Ovary (tissue), 3 donors: ENCODE data around the gene TMEM88.

Experiments used
- EP300 ChIP-seq: sonication (generic); formaldehyde crosslinking; IDR thresholded peaks from one replicate; pipeline ENCODE4 v1.6.1; 2017; ENCODE audit warnings: antibody characterized with exemption
- TF ChIP-seq, protein P1 (sequence below), 3 donors: fragments of 450-650 bp in 2 of 3; fragments of 200-600 bp in 1 of 3; IDR thresholded peaks; one replicate each; pipeline versions ENCODE4 v1.5.1 to v1.8.0; 2016 to 2022; ENCODE audit warnings: antibody characterized with exemption in 3 of 3, mild to moderate bottlenecking in 1 of 3
- donor health status: DM: no; HTN: no; CAD: no.

GRCh38 chr17:7839876-7840261, 15.0 kb upstream of the TMEM88 start:
- TF ChIP-seq, protein P1, sequence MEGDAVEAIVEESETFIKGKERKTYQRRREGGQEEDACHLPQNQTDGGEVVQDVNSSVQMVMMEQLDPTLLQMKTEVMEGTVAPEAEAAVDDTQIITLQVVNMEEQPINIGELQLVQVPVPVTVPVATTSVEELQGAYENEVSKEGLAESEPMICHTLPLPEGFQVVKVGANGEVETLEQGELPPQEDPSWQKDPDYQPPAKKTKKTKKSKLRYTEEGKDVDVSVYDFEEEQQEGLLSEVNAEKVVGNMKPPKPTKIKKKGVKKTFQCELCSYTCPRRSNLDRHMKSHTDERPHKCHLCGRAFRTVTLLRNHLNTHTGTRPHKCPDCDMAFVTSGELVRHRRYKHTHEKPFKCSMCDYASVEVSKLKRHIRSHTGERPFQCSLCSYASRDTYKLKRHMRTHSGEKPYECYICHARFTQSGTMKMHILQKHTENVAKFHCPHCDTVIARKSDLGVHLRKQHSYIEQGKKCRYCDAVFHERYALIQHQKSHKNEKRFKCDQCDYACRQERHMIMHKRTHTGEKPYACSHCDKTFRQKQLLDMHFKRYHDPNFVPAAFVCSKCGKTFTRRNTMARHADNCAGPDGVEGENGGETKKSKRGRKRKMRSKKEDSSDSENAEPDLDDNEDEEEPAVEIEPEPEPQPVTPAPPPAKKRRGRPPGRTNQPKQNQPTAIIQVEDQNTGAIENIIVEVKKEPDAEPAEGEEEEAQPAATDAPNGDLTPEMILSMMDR (IDR thresholded peaks at IDR 0.05), result no peak
- TF ChIP-seq EP300, result no peak
